SK-N-SH treated with all-trans-retinoic acid at 6 μM for 48 hours (cell line): ENCODE data around the gene SMC1B.

Source experiments
- ATAC-seq: fragments of 200-7000 bp; cut with Tn5 transposase; 3 replicates; pipeline ENCODE4 v1.9.1; 2020; ENCODE audit warnings: mild to moderate bottlenecking, moderate library complexity
- ARNTL ChIP-seq: fragments of 450-650 bp; formaldehyde crosslinking; IDR thresholded peaks from 2 replicates; pipeline ENCODE4 v1.5.0; 2020; ENCODE audit warnings: low read depth, mild to moderate bottlenecking, moderate library complexity, borderline replicate concordance
- BACH2 ChIP-seq: fragments of 250-450 bp; sonication (Bioruptor Pico); IDR thresholded peaks from 2 replicates; pipeline ENCODE4 v1.9.0; 2021; ENCODE audit warnings: mild to moderate bottlenecking, borderline replicate concordance
- CREB5 ChIP-seq: fragments of 250-450 bp; sonication (Bioruptor Pico); IDR thresholded peaks from 2 replicates; pipeline ENCODE4 v1.5.1; 2020; ENCODE audit warnings: low read depth, mild to moderate bottlenecking, moderate library complexity
- CSDC2 ChIP-seq: fragments of 250-450 bp; sonication (Bioruptor Pico); IDR thresholded peaks from 2 replicates; pipeline ENCODE4 v1.5.0; 2020; ENCODE audit warnings: mild to moderate bottlenecking, moderate library complexity
- CSRNP3 ChIP-seq: fragments of 250-450 bp; sonication (Bioruptor Pico); IDR thresholded peaks from 2 replicates; pipeline ENCODE4 v1.5.1; 2021; ENCODE audit warnings: mild to moderate bottlenecking, moderate library complexity
- ESRRG ChIP-seq: fragments of 250-450 bp; sonication (Bioruptor Pico); IDR thresholded peaks from 2 replicates; pipeline ENCODE4 v1.6.1; 2021; ENCODE audit warnings: mild to moderate bottlenecking
- GLIS3 ChIP-seq: fragments of 250-450 bp; sonication (Bioruptor Pico); IDR thresholded peaks from 2 replicates; pipeline ENCODE4 v1.5.0; 2020; ENCODE audit warnings: mild to moderate bottlenecking, moderate library complexity
- ISL1 ChIP-seq: fragments of 250-450 bp; sonication (Bioruptor Pico); IDR thresholded peaks from 2 replicates; pipeline ENCODE4 v2.1.2; 2022; ENCODE audit warnings: mild to moderate bottlenecking, moderate library complexity
- OSR1 ChIP-seq: fragments of 250-450 bp; sonication (Bioruptor Pico); IDR thresholded peaks from 2 replicates; pipeline ENCODE4 v1.8.0; 2022; ENCODE audit warnings: moderate library complexity, mild to moderate bottlenecking, inconsistent platforms
- PATZ1 ChIP-seq: fragments of 250-450 bp; sonication (Bioruptor Pico); IDR thresholded peaks from 2 replicates; pipeline ENCODE4 v1.8.0; 2020; ENCODE audit warnings: mild to moderate bottlenecking, moderate library complexity, borderline replicate concordance
- POU6F1 ChIP-seq: fragments of 250-450 bp; sonication (Bioruptor Pico); IDR thresholded peaks from 2 replicates; pipeline ENCODE4 v1.8.0; 2021; ENCODE audit warnings: low read depth, mild to moderate bottlenecking, moderate library complexity, borderline replicate concordance
- PPARA ChIP-seq: fragments of 250-450 bp; sonication (Bioruptor Pico); IDR thresholded peaks from 2 replicates; pipeline ENCODE4 v1.5.0; 2020; ENCODE audit warnings: mild to moderate bottlenecking, borderline replicate concordance
- RARB ChIP-seq: fragments of 250-450 bp; sonication (Bioruptor Pico); IDR thresholded peaks from 2 replicates; pipeline ENCODE4 v1.8.0; 2021; ENCODE audit warnings: mild to moderate bottlenecking, moderate library complexity
- SNAI2 ChIP-seq: fragments of 250-450 bp; sonication (Bioruptor Pico); IDR thresholded peaks from 2 replicates; pipeline ENCODE4 v1.5.0; 2020; ENCODE audit warnings: mild to moderate bottlenecking, moderate library complexity
- TCF4 ChIP-seq: fragments of 250-450 bp; sonication (Bioruptor Pico); IDR thresholded peaks from 2 replicates; pipeline ENCODE4 v1.8.0; 2021; ENCODE audit warnings: mild to moderate bottlenecking, moderate library complexity, borderline replicate concordance
- TOX ChIP-seq: fragments of 250-450 bp; sonication (Bioruptor Pico); IDR thresholded peaks from 2 replicates; pipeline ENCODE4 v1.8.0; 2021; ENCODE audit warnings: mild to moderate bottlenecking, moderate library complexity, borderline replicate concordance
- TSHZ2 ChIP-seq: fragments of 250-450 bp; sonication (Bioruptor Pico); IDR thresholded peaks from 2 replicates; pipeline ENCODE4 v1.5.0; 2020; ENCODE audit warnings: mild to moderate bottlenecking, moderate library complexity
- ZFP3 ChIP-seq: fragments of 250-450 bp; sonication (Bioruptor Pico); IDR thresholded peaks from 2 replicates; pipeline ENCODE4 v1.5.0; 2020; ENCODE audit warnings: mild to moderate bottlenecking, moderate library complexity
- ZFP30 ChIP-seq: fragments of 450-650 bp; formaldehyde crosslinking; IDR thresholded peaks from 2 replicates; pipeline ENCODE4 v1.5.0; 2022; ENCODE audit warnings: mild to moderate bottlenecking, moderate library complexity
- ZNF565 ChIP-seq: fragments of 450-650 bp; formaldehyde crosslinking; conservative IDR thresholded peaks from 2 replicates; pipeline ENCODE4 v1.5.0; 2020; ENCODE audit warnings: low read depth, mild to moderate bottlenecking, moderate library complexity
- ZNF70 ChIP-seq: fragments of 450-650 bp; formaldehyde crosslinking; IDR thresholded peaks from 2 replicates; pipeline ENCODE4 v1.5.0; 2020; ENCODE audit warnings: mild to moderate bottlenecking, moderate library complexity
- ZNF8 ChIP-seq: fragments of 450-650 bp; formaldehyde crosslinking; IDR thresholded peaks from 2 replicates; pipeline ENCODE4 v1.5.0; 2020; ENCODE audit warnings: mild to moderate bottlenecking, moderate library complexity

SMC1B gene

GRCh38 chr22:45455621-45456020, 42.2 kb upstream of the SMC1B start:
- ATAC-seq, result no peak
- TF ChIP-seq ISL1 (CRISPR knock-in tag) (no peak), ZFP30 (no peak), CSRNP3 (no peak)
- TF ChIP-seq, all 23 proteins: peak for 0

GRCh38 chr22:45455212-45455611, 41.8 kb upstream of the SMC1B start:
- TF ChIP-seq ZNF70, result no peak
- no peak for TF ChIP-seq ZNF8 (CRISPR knock-in tag)
- no peak for TF ChIP-seq CREB5
- no peak for TF ChIP-seq ZNF565 (CRISPR knock-in tag)
- no peak for TF ChIP-seq PATZ1 (CRISPR knock-in tag)
- TF ChIP-seq POU6F1, result no peak
- TF ChIP-seq CSDC2, result no peak
- no peak for TF ChIP-seq BACH2
- TF ChIP-seq ARNTL, result no peak
- TF ChIP-seq TCF4 (CRISPR knock-in tag), result no peak
- TF ChIP-seq ZFP3 (CRISPR knock-in tag), result no peak
- no peak for TF ChIP-seq GLIS3 (CRISPR knock-in tag)
- TF ChIP-seq TSHZ2 (CRISPR knock-in tag), result no peak
- no peak for TF ChIP-seq TOX
- no peak for TF ChIP-seq ESRRG (CRISPR knock-in tag)
- TF ChIP-seq CSRNP3, result no peak
- TF ChIP-seq SNAI2 (CRISPR knock-in tag), result no peak
- TF ChIP-seq PPARA, result no peak
- ATAC-seq, result no peak

- no peak for ATAC-seq
- TF ChIP-seq ZNF70 (no peak), CSRNP3 (no peak), ZNF565 (CRISPR knock-in tag) (no peak), OSR1 (CRISPR knock-in tag) (no peak), SNAI2 (CRISPR knock-in tag) (no peak), PATZ1 (CRISPR knock-in tag) (no peak), TSHZ2 (CRISPR knock-in tag) (no peak), ARNTL (no peak), RARB (no peak)
Observed at GRCh38 chr22:45454275-45454674, 40.9 kb upstream of the SMC1B start.
